HG03064 (cell line): ENCODE measurements around the gene PDK4.
"Not testable (repeated sequence)": the region's sequence is repeated elsewhere in the genome, so short reads cannot be mapped to it uniquely, and the experiment has no call there.

Source experiments
- ATAC-seq: cut with Tn5 transposase; IDR thresholded peaks from one replicate; pipeline ENCODE4 v1.9.1; 2021; ENCODE audit warnings: low read depth; ENCODE audit not compliant: unreplicated experiment

PDK4 gene

GRCh38 chr7:95605275-95605674 lies 9.0 kb upstream of the PDK4 start:
- no peak for ATAC-seq

GRCh38 chr7:95604811-95605210 lies 8.5 kb upstream of the PDK4 start:
- not testable (repeated sequence) for ATAC-seq

- ATAC-seq = not testable (repeated sequence)
Observed at GRCh38 chr7:95604397-95604796, 8.1 kb upstream of the PDK4 start.

GRCh38 chr7:95602421-95602820 lies 6.1 kb upstream of the PDK4 start:
- no peak for ATAC-seq

GRCh38 chr7:95601316-95601715 lies 5.0 kb upstream of the PDK4 start:
- ATAC-seq = no peak

GRCh38 chr7:95599069-95599468 lies 2.8 kb upstream of the PDK4 start:
- no peak for ATAC-seq

- ATAC-seq = no peak
Observed at GRCh38 chr7:95598511-95598910, 2.2 kb upstream of the PDK4 start.

GRCh38 chr7:95595746-95596197 lies 544 bp downstream of the PDK4 start:
- no peak for ATAC-seq

- no peak for ATAC-seq
Observed at GRCh38 chr7:95594185-95594584, 2.1 kb downstream of the PDK4 start.

GRCh38 chr7:95593343-95593742 lies 3.0 kb downstream of the PDK4 start:
- ATAC-seq = no peak

GRCh38 chr7:95592570-95592969 lies 3.7 kb downstream of the PDK4 start:
- no peak for ATAC-seq

GRCh38 chr7:95590387-95591248 lies 5.7 kb downstream of the PDK4 start:
- no peak for ATAC-seq

GRCh38 chr7:95589766-95590165 lies 6.5 kb downstream of the PDK4 start:
- ATAC-seq = no peak

GRCh38 chr7:95589031-95589430 lies 7.3 kb downstream of the PDK4 start:
- no peak for ATAC-seq

GRCh38 chr7:95586951-95587301 lies 9.4 kb downstream of the PDK4 start:
- ATAC-seq = no peak

- no peak for ATAC-seq
Observed at GRCh38 chr7:95585426-95585789, 10.9 kb downstream of the PDK4 start.

GRCh38 chr7:95584769-95585425 lies 11.4 kb downstream of the PDK4 start:
- no peak for ATAC-seq

- no peak for ATAC-seq
Observed at GRCh38 chr7:95583834-95584621, 12.3 kb downstream of the PDK4 start.

GRCh38 chr7:95582578-95583293 lies 13.6 kb downstream of the PDK4 start:
- ATAC-seq = no peak

GRCh38 chr7:95581467-95581866 lies 14.8 kb downstream of the PDK4 start:
- no peak for ATAC-seq

- no peak for ATAC-seq
Observed at GRCh38 chr7:95579318-95579717, 17.0 kb downstream of the PDK4 start.
